ENCODE results near the gene TEK.
"Not testable (repeated sequence)": the region's sequence is repeated elsewhere in the genome, so short reads cannot be mapped to it uniquely, and the experiment has no call there.

The TEK gene

DNA sequence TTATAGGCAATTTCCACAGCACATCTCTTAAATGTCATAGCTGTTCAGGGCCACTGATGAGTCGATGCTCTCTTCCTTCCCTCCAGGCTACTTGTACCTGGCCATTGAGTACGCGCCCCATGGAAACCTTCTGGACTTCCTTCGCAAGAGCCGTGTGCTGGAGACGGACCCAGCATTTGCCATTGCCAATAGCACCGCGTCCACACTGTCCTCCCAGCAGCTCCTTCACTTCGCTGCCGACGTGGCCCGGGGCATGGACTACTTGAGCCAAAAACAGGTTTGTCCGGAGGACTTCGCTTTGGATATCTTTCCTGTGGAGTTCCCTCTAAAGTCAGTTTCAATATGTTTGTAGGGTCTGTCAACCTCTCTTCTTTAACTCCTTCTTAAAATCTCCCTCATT, 103.6 kb downstream of the TEK start:
- no peak for ATAC-seq
- TF ChIP-seq ZFP3 (CRISPR knock-in tag; IDR thresholded peaks at IDR 0.05) = no peak
- TF ChIP-seq PPARA (CRISPR knock-in tag; IDR thresholded peaks at IDR 0.05; ENCODE audit: borderline replicate concordance) = no peak
- no peak for TF ChIP-seq RARB (CRISPR knock-in tag; IDR thresholded peaks at IDR 0.05)
- no peak for TF ChIP-seq TOX (CRISPR knock-in tag; IDR thresholded peaks at IDR 0.05; ENCODE audit: borderline replicate concordance)
- no peak for TF ChIP-seq SNAI2 (CRISPR knock-in tag; IDR thresholded peaks at IDR 0.05)
- no peak for TF ChIP-seq GLIS3 (CRISPR knock-in tag; IDR thresholded peaks at IDR 0.05)
- no peak for TF ChIP-seq BACH2 (CRISPR knock-in tag; IDR thresholded peaks at IDR 0.05; ENCODE audit: borderline replicate concordance)
- TF ChIP-seq ZFP30 (CRISPR knock-in tag; IDR thresholded peaks at IDR 0.05) = no peak
- no peak for TF ChIP-seq ZNF565 (CRISPR knock-in tag; conservative IDR thresholded peaks at IDR 0.05; ENCODE audit: low read depth)
- TF ChIP-seq ZC3H10 (CRISPR knock-in tag; IDR thresholded peaks at IDR 0.05) = no peak
- TF ChIP-seq CSRNP3 (CRISPR knock-in tag; IDR thresholded peaks at IDR 0.05) = no peak
- TF ChIP-seq, protein P1, sequence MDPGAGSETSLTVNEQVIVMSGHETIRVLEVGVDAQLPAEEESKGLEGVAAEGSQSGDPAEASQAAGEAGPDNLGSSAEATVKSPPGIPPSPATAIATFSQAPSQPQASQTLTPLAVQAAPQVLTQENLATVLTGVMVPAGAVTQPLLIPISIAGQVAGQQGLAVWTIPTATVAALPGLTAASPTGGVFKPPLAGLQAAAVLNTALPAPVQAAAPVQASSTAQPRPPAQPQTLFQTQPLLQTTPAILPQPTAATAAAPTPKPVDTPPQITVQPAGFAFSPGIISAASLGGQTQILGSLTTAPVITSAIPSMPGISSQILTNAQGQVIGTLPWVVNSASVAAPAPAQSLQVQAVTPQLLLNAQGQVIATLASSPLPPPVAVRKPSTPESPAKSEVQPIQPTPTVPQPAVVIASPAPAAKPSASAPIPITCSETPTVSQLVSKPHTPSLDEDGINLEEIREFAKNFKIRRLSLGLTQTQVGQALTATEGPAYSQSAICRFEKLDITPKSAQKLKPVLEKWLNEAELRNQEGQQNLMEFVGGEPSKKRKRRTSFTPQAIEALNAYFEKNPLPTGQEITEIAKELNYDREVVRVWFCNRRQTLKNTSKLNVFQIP (CRISPR knock-in tag; IDR thresholded peaks at IDR 0.05; ENCODE audit: borderline replicate concordance, low read depth) = no peak
- no peak for TF ChIP-seq TCF4 (CRISPR knock-in tag; IDR thresholded peaks at IDR 0.05; ENCODE audit: borderline replicate concordance)
- no peak for TF ChIP-seq OSR1 (CRISPR knock-in tag; IDR thresholded peaks at IDR 0.05)

GRCh38 chr9:27227192-27227591, 118.2 kb downstream of the TEK start:
- TF ChIP-seq SNAI2 (CRISPR knock-in tag; IDR thresholded peaks at IDR 0.05) = no peak
- TF ChIP-seq, protein P1 (CRISPR knock-in tag; IDR thresholded peaks at IDR 0.05; ENCODE audit: borderline replicate concordance, low read depth) = no peak
- no peak for TF ChIP-seq ZFP3 (CRISPR knock-in tag; IDR thresholded peaks at IDR 0.05)
- TF ChIP-seq ZC3H10 (CRISPR knock-in tag; IDR thresholded peaks at IDR 0.05) = no peak
- TF ChIP-seq ZNF565 (CRISPR knock-in tag; conservative IDR thresholded peaks at IDR 0.05; ENCODE audit: low read depth) = no peak
- no peak for TF ChIP-seq TCF4 (CRISPR knock-in tag; IDR thresholded peaks at IDR 0.05; ENCODE audit: borderline replicate concordance)
- no peak for TF ChIP-seq TOX (CRISPR knock-in tag; IDR thresholded peaks at IDR 0.05; ENCODE audit: borderline replicate concordance)
- no peak for TF ChIP-seq BACH2 (CRISPR knock-in tag; IDR thresholded peaks at IDR 0.05; ENCODE audit: borderline replicate concordance)
- no peak for TF ChIP-seq ZNF70 (CRISPR knock-in tag; IDR thresholded peaks at IDR 0.05)
- no peak for TF ChIP-seq RARB (CRISPR knock-in tag; IDR thresholded peaks at IDR 0.05)
- no peak for TF ChIP-seq ARNTL (CRISPR knock-in tag; IDR thresholded peaks at IDR 0.05; ENCODE audit: borderline replicate concordance, low read depth)
- no peak for TF ChIP-seq ESRRG (CRISPR knock-in tag; IDR thresholded peaks at IDR 0.05)
- no peak for TF ChIP-seq OSR1 (CRISPR knock-in tag; IDR thresholded peaks at IDR 0.05)
- TF ChIP-seq, protein P2, sequence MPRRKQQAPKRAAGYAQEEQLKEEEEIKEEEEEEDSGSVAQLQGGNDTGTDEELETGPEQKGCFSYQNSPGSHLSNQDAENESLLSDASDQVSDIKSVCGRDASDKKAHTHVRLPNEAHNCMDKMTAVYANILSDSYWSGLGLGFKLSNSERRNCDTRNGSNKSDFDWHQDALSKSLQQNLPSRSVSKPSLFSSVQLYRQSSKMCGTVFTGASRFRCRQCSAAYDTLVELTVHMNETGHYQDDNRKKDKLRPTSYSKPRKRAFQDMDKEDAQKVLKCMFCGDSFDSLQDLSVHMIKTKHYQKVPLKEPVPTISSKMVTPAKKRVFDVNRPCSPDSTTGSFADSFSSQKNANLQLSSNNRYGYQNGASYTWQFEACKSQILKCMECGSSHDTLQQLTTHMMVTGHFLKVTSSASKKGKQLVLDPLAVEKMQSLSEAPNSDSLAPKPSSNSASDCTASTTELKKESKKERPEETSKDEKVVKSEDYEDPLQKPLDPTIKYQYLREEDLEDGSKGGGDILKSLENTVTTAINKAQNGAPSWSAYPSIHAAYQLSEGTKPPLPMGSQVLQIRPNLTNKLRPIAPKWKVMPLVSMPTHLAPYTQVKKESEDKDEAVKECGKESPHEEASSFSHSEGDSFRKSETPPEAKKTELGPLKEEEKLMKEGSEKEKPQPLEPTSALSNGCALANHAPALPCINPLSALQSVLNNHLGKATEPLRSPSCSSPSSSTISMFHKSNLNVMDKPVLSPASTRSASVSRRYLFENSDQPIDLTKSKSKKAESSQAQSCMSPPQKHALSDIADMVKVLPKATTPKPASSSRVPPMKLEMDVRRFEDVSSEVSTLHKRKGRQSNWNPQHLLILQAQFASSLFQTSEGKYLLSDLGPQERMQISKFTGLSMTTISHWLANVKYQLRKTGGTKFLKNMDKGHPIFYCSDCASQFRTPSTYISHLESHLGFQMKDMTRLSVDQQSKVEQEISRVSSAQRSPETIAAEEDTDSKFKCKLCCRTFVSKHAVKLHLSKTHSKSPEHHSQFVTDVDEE (CRISPR knock-in tag; IDR thresholded peaks at IDR 0.05) = no peak
- TF ChIP-seq ISL1 (CRISPR knock-in tag; IDR thresholded peaks at IDR 0.05) = no peak
- no peak for TF ChIP-seq ZNF8 (CRISPR knock-in tag; IDR thresholded peaks at IDR 0.05)
- no peak for TF ChIP-seq PATZ1 (CRISPR knock-in tag; IDR thresholded peaks at IDR 0.05; ENCODE audit: borderline replicate concordance)
- no peak for TF ChIP-seq GLIS3 (CRISPR knock-in tag; IDR thresholded peaks at IDR 0.05)
- no peak for TF ChIP-seq CSDC2 (CRISPR knock-in tag; IDR thresholded peaks at IDR 0.05)
- no peak for ATAC-seq

GRCh38 chr9:27239648-27240047, 130.6 kb downstream of the TEK start:
- not testable (repeated sequence) for ATAC-seq

Measured in SK-N-SH treated with all-trans-retinoic acid at 6 μM for 48 hours (cell line).